Activated naive CD4-positive, alpha-beta T cell treated with Interleukin-2 at 50 U/mL for 16 hours (primary cell): ENCODE data around the gene SLC7A8.
"Not testable (repeated sequence)": the region's sequence is repeated elsewhere in the genome, so short reads cannot be mapped to it uniquely, and the experiment has no call there.

Experiments
- DNase-seq: peaks from one replicate; pipeline ENCODE4 v3.0.0-alpha.2; 2020

Gene SLC7A8

DNA sequence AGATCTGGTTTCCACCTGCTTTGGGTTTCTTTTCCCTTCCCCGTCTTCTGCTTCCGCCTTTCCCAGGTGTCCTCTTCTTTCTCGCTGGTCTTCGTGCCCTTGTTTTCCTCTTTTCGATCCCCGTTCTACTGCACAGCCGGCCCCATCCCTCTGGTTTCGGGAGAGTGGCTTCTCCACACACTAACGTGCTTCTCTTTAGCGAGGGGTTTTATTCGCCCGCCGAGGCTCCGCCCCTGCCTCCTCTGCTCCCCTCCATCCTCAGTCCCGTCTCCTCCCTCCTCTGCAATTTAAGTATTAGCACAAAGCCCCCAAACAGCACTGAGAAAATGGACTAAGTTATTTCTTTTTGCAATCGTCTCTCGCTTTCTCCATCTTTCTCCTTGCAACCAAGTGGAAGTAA, at the start of gene SLC7A8:
Gene SLC7A8 (minus strand): TSS at position 182 of the 400 bp plus-strand sequence. CDS start 746 bp downstream, outside the sequence.
- DNase-seq = peak; percentile 18

GRCh38 chr14:23232241-23232808, 48.9 kb upstream of the SLC7A8 start:
- not testable (repeated sequence) for DNase-seq

DNA sequence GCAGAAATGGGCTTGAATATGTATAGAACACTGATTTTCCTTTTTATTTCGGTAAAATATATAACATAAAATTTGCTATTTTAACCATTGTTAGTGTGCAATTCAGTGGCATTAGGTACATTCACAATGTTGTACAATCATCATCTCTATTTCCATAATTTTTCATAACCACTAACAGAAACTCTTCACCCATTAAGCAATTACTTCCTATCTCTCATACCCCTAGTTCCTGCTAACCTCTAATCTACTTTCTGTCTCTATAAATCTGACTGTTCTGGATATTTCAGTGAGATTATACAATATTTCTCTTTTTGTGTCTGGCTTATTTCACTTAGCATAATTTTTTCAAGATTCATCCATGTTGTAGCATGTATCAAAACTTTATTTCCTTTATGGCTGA, 45.4 kb upstream of the SLC7A8 start:
- DNase-seq = no peak

GRCh38 chr14:23227566-23227965, 44.1 kb upstream of the SLC7A8 start:
- no peak for DNase-seq

- DNase-seq = not testable (repeated sequence)
Observed at GRCh38 chr14:23224958-23225357, 41.5 kb upstream of the SLC7A8 start.

- DNase-seq = no peak
Observed at GRCh38 chr14:23219075-23219474, 35.6 kb upstream of the SLC7A8 start.

- no peak for DNase-seq
Observed at GRCh38 chr14:23217032-23218020, 33.9 kb upstream of the SLC7A8 start.

GRCh38 chr14:23215421-23215820, 32.0 kb upstream of the SLC7A8 start:
- DNase-seq = no peak

DNA sequence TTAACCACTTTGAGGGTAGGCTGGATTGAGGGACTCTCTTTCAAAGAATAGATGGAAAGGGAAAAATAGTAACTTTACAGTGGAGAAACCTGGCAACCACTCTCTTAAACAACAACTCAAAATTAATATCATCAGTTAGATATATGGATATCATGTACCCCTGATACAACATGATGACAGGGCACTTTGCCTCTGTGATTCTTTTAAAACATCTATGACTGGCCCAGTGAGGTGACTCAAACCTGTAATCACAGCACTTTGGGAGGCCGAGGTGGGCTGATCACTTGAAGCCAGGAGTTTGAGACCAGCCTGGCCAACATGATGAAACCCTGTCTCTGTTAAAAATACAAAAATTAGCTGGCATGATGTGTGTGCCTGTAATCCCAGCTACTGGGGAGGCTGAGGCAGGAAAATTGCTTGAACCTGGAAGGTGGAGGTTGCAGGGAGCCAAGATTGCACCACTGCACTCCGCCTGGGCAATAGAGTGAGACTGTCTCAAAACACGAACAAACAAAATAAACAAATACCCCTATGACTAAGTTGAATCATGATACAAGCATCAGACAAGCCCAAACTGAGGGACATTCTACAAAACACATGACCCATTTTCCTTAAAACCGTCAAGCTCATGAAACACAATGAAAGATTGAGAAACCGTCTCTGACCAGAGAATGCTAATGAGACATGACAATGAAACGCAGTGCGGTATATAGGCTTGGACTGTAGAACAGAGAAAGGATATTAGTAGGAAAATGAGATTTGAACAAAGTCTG, 26.4 kb upstream of the SLC7A8 start:
- DNase-seq = no peak

GRCh38 chr14:23208324-23208723, 24.9 kb upstream of the SLC7A8 start:
- no peak for DNase-seq

DNA sequence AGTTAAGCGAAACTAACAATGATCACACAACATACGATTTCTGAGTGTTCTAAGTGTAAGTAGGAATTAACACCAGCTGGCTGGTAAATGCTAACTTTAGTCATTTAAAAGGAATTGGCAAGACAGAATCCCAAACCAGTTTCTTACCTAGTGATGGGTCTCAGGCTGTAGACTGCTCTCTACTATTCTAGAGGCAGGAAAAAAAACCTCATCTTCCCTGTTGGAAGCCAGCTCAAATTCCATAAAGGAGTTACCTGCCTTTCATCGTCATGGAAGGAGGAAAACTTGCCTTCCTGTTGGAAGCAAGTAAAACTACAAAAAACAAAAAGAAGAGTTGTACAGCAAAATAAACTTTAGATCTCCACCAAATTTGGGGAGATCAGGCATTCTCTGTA, 23.7 kb upstream of the SLC7A8 start:
- DNase-seq = no peak

DNA sequence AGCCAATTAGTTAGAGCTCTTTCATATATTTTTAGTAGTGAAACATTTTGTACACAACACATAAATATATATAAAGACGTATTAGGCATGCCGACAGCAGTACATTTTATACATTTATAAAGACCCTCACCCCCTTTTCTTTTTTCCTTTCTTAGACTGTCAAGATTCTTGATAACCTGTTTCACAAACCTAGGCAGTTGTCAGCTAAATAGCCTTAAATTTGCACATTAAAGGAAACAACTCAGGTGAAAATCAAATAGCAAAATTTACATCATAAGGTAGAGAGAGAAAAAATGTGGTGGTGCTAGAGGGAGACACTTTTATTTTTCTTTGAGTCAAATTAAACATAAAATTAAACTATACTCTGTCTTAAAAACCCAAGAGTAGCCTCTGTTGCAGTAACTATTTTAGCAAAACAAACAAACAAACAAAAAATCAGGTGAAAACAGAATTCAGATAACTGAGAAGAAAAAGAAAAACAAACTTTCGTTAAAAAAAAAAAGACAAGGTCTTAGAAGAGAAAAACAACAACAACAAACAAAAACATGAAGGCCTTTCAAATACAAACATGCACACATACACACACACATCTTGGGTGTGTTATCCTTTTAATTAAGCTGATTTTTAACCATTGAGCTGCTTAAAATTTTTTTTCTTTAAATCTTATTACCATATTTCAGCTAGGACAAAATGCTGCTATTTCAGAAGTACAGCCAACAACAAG, 23.1 kb upstream of the SLC7A8 start:
- DNase-seq = no peak

DNA sequence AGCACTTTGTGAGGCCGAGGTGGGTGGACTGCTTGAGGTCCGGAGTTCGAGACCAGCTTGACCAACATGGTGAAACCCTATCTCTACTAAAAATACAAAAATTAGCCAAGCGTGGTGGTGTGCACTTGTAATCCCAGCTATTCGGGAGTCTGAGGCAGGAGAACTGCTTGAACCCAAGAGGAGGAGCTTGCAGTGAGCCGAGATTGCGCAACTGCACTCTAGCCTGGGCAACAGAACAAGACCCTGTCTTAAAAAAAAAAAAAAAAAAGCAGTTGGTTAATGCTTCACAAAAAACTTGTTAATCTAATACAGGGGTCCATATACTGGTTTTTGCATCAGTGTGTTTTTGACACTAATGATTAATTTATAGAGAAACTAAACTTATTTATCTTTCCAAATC, 18.5 kb upstream of the SLC7A8 start:
- no peak for DNase-seq

GRCh38 chr14:23199141-23199540, 15.7 kb upstream of the SLC7A8 start:
- not testable (repeated sequence) for DNase-seq

DNA sequence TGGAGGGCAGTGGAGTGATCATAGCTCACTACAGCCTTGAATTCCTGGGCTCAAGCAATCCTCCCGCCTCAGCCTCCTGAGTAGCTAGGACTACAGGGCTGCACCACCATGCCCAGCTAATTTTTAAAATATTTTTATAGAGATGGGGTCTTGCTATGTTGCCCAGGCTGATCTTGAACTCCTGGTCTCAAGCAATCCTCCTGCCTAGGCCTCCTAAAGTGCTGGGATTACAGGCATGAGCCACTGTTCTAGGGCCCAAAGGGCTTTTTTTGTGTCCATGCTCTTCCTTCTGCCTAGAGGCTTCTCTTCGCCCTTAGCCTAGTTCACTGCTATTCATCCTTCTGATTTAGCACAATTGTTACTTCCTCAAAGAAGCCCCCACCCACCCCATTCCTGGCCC, 13.0 kb upstream of the SLC7A8 start:
- not testable (repeated sequence) for DNase-seq

- DNase-seq = no peak
Observed at GRCh38 chr14:23195552-23196101, 12.2 kb upstream of the SLC7A8 start.

- no peak for DNase-seq
Observed at GRCh38 chr14:23193432-23193831, 10.0 kb upstream of the SLC7A8 start.

DNA sequence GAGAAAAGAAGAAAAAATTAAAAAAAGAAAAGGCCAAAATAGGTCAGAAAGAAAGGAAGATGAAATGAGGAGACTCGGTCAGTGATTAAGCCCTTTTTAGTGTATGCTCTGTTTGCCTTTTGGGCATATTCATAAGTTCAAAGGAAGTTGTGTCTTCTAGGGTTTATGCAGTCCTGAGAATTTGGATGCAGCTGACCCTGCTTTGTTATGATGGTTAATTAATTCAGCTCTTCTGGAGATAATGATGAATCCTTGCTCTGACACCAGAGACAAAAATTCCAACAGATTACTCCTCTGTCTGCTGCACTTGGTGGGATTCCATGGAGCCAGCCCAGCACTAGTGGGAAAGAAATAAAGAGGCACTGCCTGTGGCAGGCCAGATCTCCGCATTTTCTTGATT, 4.5 kb upstream of the SLC7A8 start:
- no peak for DNase-seq

- DNase-seq = no peak
Observed at GRCh38 chr14:23186913-23187654, 3.6 kb upstream of the SLC7A8 start.

- no peak for DNase-seq
Observed at GRCh38 chr14:23185063-23185462, 1.6 kb upstream of the SLC7A8 start.

DNA sequence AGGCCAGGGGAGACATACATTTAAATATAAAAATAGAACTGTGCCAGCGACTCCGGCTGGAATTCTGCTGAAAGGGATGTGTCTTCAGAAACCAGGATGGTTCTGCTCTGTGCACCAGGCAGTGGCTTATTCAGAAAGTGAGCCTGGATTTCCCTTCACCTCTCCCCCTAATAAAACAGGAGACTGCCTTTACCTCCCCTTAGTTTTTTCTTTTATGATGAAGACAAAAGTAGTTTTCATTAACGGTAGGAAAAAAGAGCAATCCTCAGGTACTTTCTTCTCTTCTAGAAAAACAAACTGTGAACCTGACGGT, 346 bp downstream of the SLC7A8 start:
- no peak for DNase-seq
